Ovary (tissue), 9 donors: ENCODE measurements around the gene IRF4. TPM values are rescaled to one million over a fixed set of nuclear protein-coding genes. Genes with fewer than 3 reads are reported as not detected.

Experiments
- DNase-seq, 5 donors: peaks; one replicate each; pipeline ENCODE4 v3.0.0-alpha.2; 2019 to 2020
- H3K27ac ChIP-seq, 2 donors: fragments of 200-600 bp; one replicate each; pipeline versions ENCODE4 v1.5.1 to v1.8.0; 2019 to 2022
- H3K27me3 ChIP-seq: fragments of 200-600 bp; one replicate; pipeline ENCODE4 v1.8.0; 2022
- H3K36me3 ChIP-seq: fragments of 200-600 bp; sonication (generic); one replicate; pipeline ENCODE4 v1.5.1; 2019
- H3K4me1 ChIP-seq: one replicate; pipeline ENCODE4 v1.8.1; 2013; ENCODE audit warnings: mild to moderate bottlenecking, moderate library complexity; ENCODE audit not compliant: insufficient read depth
- H3K4me3 ChIP-seq: fragments of 200-600 bp; sonication (generic); one replicate; pipeline ENCODE4 v1.5.1; 2017
- H3K9me3 ChIP-seq, 2 donors: fragments of 200-600 bp in 1 of 2; sonication (generic) in 1 of 2; one replicate each; pipeline versions ENCODE4 v1.5.1 to v1.8.1; 2013 to 2019; ENCODE audit warnings: mild to moderate bottlenecking in 1 of 2, moderate library complexity in 1 of 2
- EP300 ChIP-seq: sonication (generic); formaldehyde crosslinking; IDR thresholded peaks from one replicate; pipeline ENCODE4 v1.6.1; 2017; ENCODE audit warnings: antibody characterized with exemption
- POLR2A ChIP-seq: fragments of 450-650 bp; IDR thresholded peaks from one replicate; pipeline ENCODE4 v1.6.1; 2017; ENCODE audit warnings: antibody characterized with exemption, mild to moderate bottlenecking, moderate library complexity
- WGBS, 3 donors: extraction: QIAGEN DNeasy Blood & Tissue Kit in 1 of 3; methylation state at CpG; one replicate each; pipeline versions ENCODE4 v1.1.5 to v1.1.7; 2013 to 2017; 5-methylcytosine and 5-hydroxymethylcytosine counted together
- intact Hi-C, 4 donors: fragments of 100-400 bp; cut with DNase I; formaldehyde crosslinking; loops; one replicate each; pipeline versions ENCODE4 v1.11.0 to v1.15.1; 2022 to 2023
- polyA plus RNA-seq, 2 donors: library from polyadenylated mRNA; stranded (reverse); fragments of 200-250 nt in 1 of 2; fragments of 350-450 nt in 1 of 2; fragmentation: Illumina TruSeq in 1 of 2; extraction: RNeasy Lipid Tissue Mini Kit (QIAGEN cat#74804) in 1 of 2; gene quantifications; one replicate each; pipeline ENCODE4 v1.2.3, GENCODE V29; 2013 to 2014
- total RNA-seq, 7 donors: library from RNA; depleted of rRNA in 2 of 7; stranded (reverse); fragments of >200 nt in 2 of 7; fragmentation: NEBNext Ultra II Directional in 3 of 7; extraction: Animal tissue kit (Norgen Biotek cat#: 25700) in 3 of 7; gene quantifications; one replicate each; pipeline versions ENCODE4 v1.1.0 to v1.2.4, GENCODE V29; 2016 to 2023
- TF ChIP-seq, protein P1 (sequence below), 3 donors: fragments of 450-650 bp in 2 of 3; fragments of 200-600 bp in 1 of 3; IDR thresholded peaks; one replicate each; pipeline versions ENCODE4 v1.5.1 to v1.8.0; 2016 to 2022; ENCODE audit warnings: antibody characterized with exemption in 3 of 3, mild to moderate bottlenecking in 1 of 3
- donor health status: DM: no; HTN: no; CAD: no; lungs with moderate emphysema.
- donor health status: DM: no; HTN: no; CAD: no.
- donor health status: Bipolar disorder and iron deficiency.
- donor health status: DM: yes; HTN: yes; CAD: no.
- donor health status: DM: no; HTN: no; CAD: no.
- donor health status: DM: yes; HTN: yes; CAD: no.

IRF4 gene
- total and polyA plus RNA-seq, 9 donors: 0.12 to 20.7 (median 1.0) TPM

DNA sequence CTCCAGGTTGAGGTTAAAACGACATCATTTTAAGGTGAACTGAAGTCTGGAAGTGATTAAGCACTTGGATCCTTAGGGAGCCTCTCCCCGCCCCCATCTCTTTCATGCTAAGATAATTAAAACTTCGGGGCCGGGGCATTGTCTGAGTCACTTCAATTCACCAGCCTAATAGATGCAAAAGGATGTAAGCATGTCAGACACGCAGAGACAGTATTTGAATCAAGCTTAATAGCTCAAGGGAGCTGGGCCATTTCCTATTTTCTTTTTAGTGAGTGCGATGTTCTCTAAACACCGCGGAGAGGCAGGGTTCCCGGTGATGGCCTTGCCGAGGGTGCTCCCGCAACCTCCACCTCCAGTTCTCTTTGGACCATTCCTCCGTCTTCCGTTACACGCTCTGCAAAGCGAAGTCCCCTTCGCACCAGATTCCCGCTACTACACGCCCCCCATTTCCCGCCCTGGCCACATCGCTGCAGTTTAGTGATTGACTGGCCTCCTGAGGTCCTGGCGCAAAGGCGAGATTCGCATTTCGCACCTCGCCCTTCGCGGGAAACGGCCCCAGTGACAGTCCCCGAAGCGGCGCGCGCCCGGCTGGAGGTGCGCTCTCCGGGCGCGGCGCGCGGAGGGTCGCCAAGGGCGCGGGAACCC, 516 bp upstream of the IRF4 start:
- no peaks in the 10 kb centered on the region for H3K27me3 ChIP-seq
- peaks cover 8% of the 10 kb centered on the region for H3K4me1 ChIP-seq
- TF ChIP-seq, protein P1, sequence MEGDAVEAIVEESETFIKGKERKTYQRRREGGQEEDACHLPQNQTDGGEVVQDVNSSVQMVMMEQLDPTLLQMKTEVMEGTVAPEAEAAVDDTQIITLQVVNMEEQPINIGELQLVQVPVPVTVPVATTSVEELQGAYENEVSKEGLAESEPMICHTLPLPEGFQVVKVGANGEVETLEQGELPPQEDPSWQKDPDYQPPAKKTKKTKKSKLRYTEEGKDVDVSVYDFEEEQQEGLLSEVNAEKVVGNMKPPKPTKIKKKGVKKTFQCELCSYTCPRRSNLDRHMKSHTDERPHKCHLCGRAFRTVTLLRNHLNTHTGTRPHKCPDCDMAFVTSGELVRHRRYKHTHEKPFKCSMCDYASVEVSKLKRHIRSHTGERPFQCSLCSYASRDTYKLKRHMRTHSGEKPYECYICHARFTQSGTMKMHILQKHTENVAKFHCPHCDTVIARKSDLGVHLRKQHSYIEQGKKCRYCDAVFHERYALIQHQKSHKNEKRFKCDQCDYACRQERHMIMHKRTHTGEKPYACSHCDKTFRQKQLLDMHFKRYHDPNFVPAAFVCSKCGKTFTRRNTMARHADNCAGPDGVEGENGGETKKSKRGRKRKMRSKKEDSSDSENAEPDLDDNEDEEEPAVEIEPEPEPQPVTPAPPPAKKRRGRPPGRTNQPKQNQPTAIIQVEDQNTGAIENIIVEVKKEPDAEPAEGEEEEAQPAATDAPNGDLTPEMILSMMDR (IDR thresholded peaks at IDR 0.05): no peak
- TF ChIP-seq POLR2A: no peak
- no peak for TF ChIP-seq EP300
- intact Hi-C loops: no loop called here
- H3K4me3 ChIP-seq: no peak overlapping the region
- no peaks in the 10 kb centered on the region for H3K36me3 ChIP-seq
- DNase-seq: no peak
- no peak overlapping the region for H3K27ac ChIP-seq
- H3K9me3 ChIP-seq: no peaks in the 10 kb centered on the region
- 0 to 2% (median 1%) methylated on average over 32 to 44 of the region's 44 CpGs for WGBS, 3 donors

- intact Hi-C loops: no loop called here
- H3K4me3 ChIP-seq: peak overlapping the region; percentile 20
- WGBS, 3 donors: 1 to 2% (median 1%) methylated on average over 97 to 108 of the region's 108 CpGs
- no peaks in the 10 kb centered on the region for H3K27me3 ChIP-seq
- peaks cover 8% of the 10 kb centered on the region for H3K4me1 ChIP-seq
- no peak for DNase-seq
- no peaks in the 10 kb centered on the region for H3K9me3 ChIP-seq
- H3K36me3 ChIP-seq: no peaks in the 10 kb centered on the region
- TF ChIP-seq, protein P1 (IDR thresholded peaks at IDR 0.05): no peak
- TF ChIP-seq EP300 (no peak), POLR2A (no peak)
- H3K27ac ChIP-seq: no peak overlapping the region
Measured at GRCh38 chr6:392441-393390, 1.2 kb downstream of the IRF4 start.

GRCh38 chr6:393391-394221, 2.1 kb downstream of the IRF4 start:
- no peak for DNase-seq
- no peak overlapping the region for H3K4me3 ChIP-seq
- H3K27me3 ChIP-seq: no peaks in the 10 kb centered on the region
- no peaks in the 10 kb centered on the region for H3K36me3 ChIP-seq
- TF ChIP-seq EP300 (no peak), POLR2A (no peak)
- TF ChIP-seq, protein P1 (IDR thresholded peaks at IDR 0.05): no peak
- intact Hi-C loops: no loop called here
- WGBS, 3 donors: 2 to 5% (median 3%) methylated on average over 38 to 68 of the region's 68 CpGs
- peaks cover 8% of the 10 kb centered on the region for H3K4me1 ChIP-seq
- no peak overlapping the region for H3K27ac ChIP-seq
- H3K9me3 ChIP-seq: no peaks in the 10 kb centered on the region

- TF ChIP-seq POLR2A: no peak
- TF ChIP-seq, protein P1 (IDR thresholded peaks at IDR 0.05): no peak
- TF ChIP-seq EP300: no peak
- no peak overlapping the region for H3K4me3 ChIP-seq
- 75 to 82% (median 75%) methylated on average over 13 of the region's 13 CpGs for WGBS, 3 donors
- H3K36me3 ChIP-seq: no peaks in the 10 kb centered on the region
- no peaks in the 10 kb centered on the region for H3K9me3 ChIP-seq
- no peak overlapping the region for H3K27ac ChIP-seq
- H3K27me3 ChIP-seq: no peaks in the 10 kb centered on the region
- no peak for DNase-seq
- peaks cover 8% of the 10 kb centered on the region for H3K4me1 ChIP-seq
- intact Hi-C loops: no loop called here
Measured at GRCh38 chr6:394641-395289, 3.2 kb downstream of the IRF4 start.
